GM12878 (cell line): ENCODE measurements around the gene ROR2.

Source experiments
- ATF3 ChIP-seq: IDR thresholded peaks from 2 replicates; pipeline ENCODE4 v1.6.1; 2011; ENCODE audit warnings: low read depth, mild to moderate bottlenecking, low read length, moderate library complexity, borderline replicate concordance; ENCODE audit errors: extremely low read depth
- CTCF ChIP-seq, 3 experiments: IDR thresholded peaks in 2 of 3; conservative IDR thresholded peaks in 1 of 3; 2 replicates each; pipeline ENCODE4 v1.5.1; 2011; ENCODE audit warnings: low read depth in 3 of 3, low read length in 3 of 3, mild to moderate bottlenecking in 3 of 3, control low read depth in 2 of 3, moderate library complexity in 2 of 3, inconsistent platforms in 1 of 3, mixed read lengths in 1 of 3; ENCODE audit not compliant: control insufficient read depth in 2 of 3, insufficient read depth in 1 of 3; ENCODE audit errors: extremely low read depth in 1 of 3
- ESRRA ChIP-seq: IDR thresholded peaks from 2 replicates; pipeline ENCODE4 v1.6.1; 2012; ENCODE audit warnings: mild to moderate bottlenecking, low read length, improper control_type of control experiment
- HDAC6 ChIP-seq: fragments of 200-600 bp; sonication (generic); IDR thresholded peaks from one replicate; pipeline ENCODE4 v1.8.0; 2017; ENCODE audit warnings: antibody characterized with exemption; ENCODE audit not compliant: unreplicated experiment
- NFYB ChIP-seq: IDR thresholded peaks from 2 replicates; pipeline ENCODE4 v1.6.1; 2011; ENCODE audit warnings: low read depth, mild to moderate bottlenecking, low read length, improper control_type of control experiment, moderate library complexity; ENCODE audit not compliant: insufficient read depth
- PBX3 ChIP-seq: IDR thresholded peaks from 2 replicates; pipeline ENCODE4 v1.6.1; 2011; ENCODE audit warnings: mild to moderate bottlenecking, low read depth, low read length, moderate library complexity; ENCODE audit not compliant: insufficient replicate concordance
- POLR2A ChIP-seq: IDR thresholded peaks from 2 replicates; pipeline ENCODE4 v1.6.1; 2011; ENCODE audit warnings: low read depth, mild to moderate bottlenecking, low read length
- SP1 ChIP-seq: IDR thresholded peaks from one replicate; pipeline ENCODE4 v1.6.1; 2011; ENCODE audit warnings: low read depth, low read length
- TAF1 ChIP-seq: IDR thresholded peaks from 2 replicates; pipeline ENCODE4 v1.6.1; 2011; ENCODE audit warnings: mild to moderate bottlenecking, low read depth, low read length, borderline replicate concordance
- TCF12 ChIP-seq: IDR thresholded peaks from 2 replicates; pipeline ENCODE4 v1.6.1; 2011; ENCODE audit warnings: low read depth, mild to moderate bottlenecking, low read length
- TF ChIP-seq, protein P1 (sequence below): fragments of 450-650 bp; formaldehyde crosslinking; IDR thresholded peaks from 2 replicates; pipeline ENCODE4 v1.4.0; 2020; ENCODE audit warnings: mild to moderate bottlenecking, moderate library complexity

- TF ChIP-seq HDAC6 (no peak), NFYB (no peak), TCF12 (no peak), TAF1 (no peak), ESRRA (no peak), CTCF (IDR thresholded peaks at IDR 0.05 in 2 of 3, conservative IDR thresholded peaks at IDR 0.05 in 1 of 3; ENCODE audit: control insufficient read depth in 2 of 3, extremely low read depth in 1 of 3, insufficient read depth in 1 of 3, low read depth in 3 of 3, low read length in 3 of 3) (no peak), POLR2A (no peak), ATF3 (no peak), SP1 (no peak), PBX3 (no peak)
- TF ChIP-seq, protein P1, sequence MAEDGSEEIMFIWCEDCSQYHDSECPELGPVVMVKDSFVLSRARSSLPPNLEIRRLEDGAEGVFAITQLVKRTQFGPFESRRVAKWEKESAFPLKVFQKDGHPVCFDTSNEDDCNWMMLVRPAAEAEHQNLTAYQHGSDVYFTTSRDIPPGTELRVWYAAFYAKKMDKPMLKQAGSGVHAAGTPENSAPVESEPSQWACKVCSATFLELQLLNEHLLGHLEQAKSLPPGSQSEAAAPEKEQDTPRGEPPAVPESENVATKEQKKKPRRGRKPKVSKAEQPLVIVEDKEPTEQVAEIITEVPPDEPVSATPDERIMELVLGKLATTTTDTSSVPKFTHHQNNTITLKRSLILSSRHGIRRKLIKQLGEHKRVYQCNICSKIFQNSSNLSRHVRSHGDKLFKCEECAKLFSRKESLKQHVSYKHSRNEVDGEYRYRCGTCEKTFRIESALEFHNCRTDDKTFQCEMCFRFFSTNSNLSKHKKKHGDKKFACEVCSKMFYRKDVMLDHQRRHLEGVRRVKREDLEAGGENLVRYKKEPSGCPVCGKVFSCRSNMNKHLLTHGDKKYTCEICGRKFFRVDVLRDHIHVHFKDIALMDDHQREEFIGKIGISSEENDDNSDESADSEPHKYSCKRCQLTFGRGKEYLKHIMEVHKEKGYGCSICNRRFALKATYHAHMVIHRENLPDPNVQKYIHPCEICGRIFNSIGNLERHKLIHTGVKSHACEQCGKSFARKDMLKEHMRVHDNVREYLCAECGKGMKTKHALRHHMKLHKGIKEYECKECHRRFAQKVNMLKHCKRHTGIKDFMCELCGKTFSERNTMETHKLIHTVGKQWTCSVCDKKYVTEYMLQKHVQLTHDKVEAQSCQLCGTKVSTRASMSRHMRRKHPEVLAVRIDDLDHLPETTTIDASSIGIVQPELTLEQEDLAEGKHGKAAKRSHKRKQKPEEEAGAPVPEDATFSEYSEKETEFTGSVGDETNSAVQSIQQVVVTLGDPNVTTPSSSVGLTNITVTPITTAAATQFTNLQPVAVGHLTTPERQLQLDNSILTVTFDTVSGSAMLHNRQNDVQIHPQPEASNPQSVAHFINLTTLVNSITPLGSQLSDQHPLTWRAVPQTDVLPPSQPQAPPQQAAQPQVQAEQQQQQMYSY (CRISPR knock-in tag), result no peak
Measured at GRCh38 chr9:91890662-91891061, 59.4 kb downstream of the ROR2 start.
